Gastroesophageal sphincter (tissue), 4 donors: ENCODE measurements around the gene OGA. TPM values are rescaled to one million over a fixed set of nuclear protein-coding genes. Genes with fewer than 3 reads are reported as not detected.
A peak's percentile ranks its signal among the peaks of the same experiment; 100 is the strongest.

Source experiments
- ATAC-seq: fragments of 150-250 bp; one replicate; pipeline ENCODE4 v1.9.1; 2016; ENCODE audit warnings: mild to moderate bottlenecking, moderate library complexity
- H3K27ac ChIP-seq, 4 donors: fragments of 200-600 bp; sonication (generic) in 3 of 4; 1 replicate in 3 of 4; 2 replicates in 1 of 4; pipeline ENCODE4 v1.5.1; 2016 to 2019
- H3K27me3 ChIP-seq: fragments of 200-600 bp; sonication (generic); one replicate; pipeline ENCODE4 v1.5.1; 2019
- H3K36me3 ChIP-seq, 2 donors: fragments of 200-600 bp; sonication (generic); one replicate each; pipeline ENCODE4 v1.5.1; 2019; ENCODE audit warnings: control low read depth in 1 of 2
- H3K4me1 ChIP-seq, 3 donors: fragments of 200-600 bp; sonication (generic); 1 replicate in 2 of 3; 2 replicates in 1 of 3; pipeline ENCODE4 v1.5.1; 2016 to 2019; ENCODE audit warnings: control low read depth in 2 of 3
- H3K4me3 ChIP-seq, 2 donors: fragments of 200-600 bp; sonication (generic); one replicate each; pipeline ENCODE4 v1.5.1; 2019; ENCODE audit warnings: mild to moderate bottlenecking in 1 of 2, moderate library complexity in 1 of 2
- H3K9me3 ChIP-seq, 3 donors: fragments of 200-600 bp; sonication (generic); one replicate each; pipeline ENCODE4 v1.5.1; 2017 to 2019; ENCODE audit warnings: control low read depth in 2 of 3
- EP300 ChIP-seq: sonication (generic); formaldehyde crosslinking; IDR thresholded peaks from one replicate; pipeline ENCODE4 v1.6.1; 2017; ENCODE audit warnings: antibody characterized with exemption, mild to moderate bottlenecking
- POLR2A ChIP-seq, 2 donors: fragments of 450-650 bp; IDR thresholded peaks; one replicate each; pipeline ENCODE4 v1.6.1; 2017; ENCODE audit warnings: antibody characterized with exemption in 2 of 2, mild to moderate bottlenecking in 2 of 2, moderate library complexity in 1 of 2
- POLR2AphosphoS5 ChIP-seq: sonication (generic); formaldehyde crosslinking; IDR thresholded peaks from one replicate; pipeline ENCODE4 v1.6.1; 2017; ENCODE audit warnings: antibody characterized with exemption
- WGBS, 2 donors: methylation state at CpG; one replicate each; pipeline ENCODE4 v1.1.5; 2018; ENCODE audit warnings: low coverage in 1 of 2; 5-methylcytosine and 5-hydroxymethylcytosine counted together
- total RNA-seq, 4 donors: library from RNA; depleted of rRNA; stranded (reverse); fragments of >200 nt; gene quantifications; one replicate each; pipeline ENCODE4 v1.1.0, GENCODE V29; 2016
- TF ChIP-seq, protein P1 (sequence below), 4 experiments: fragments of 200-600 bp in 2 of 4; fragments of 450-650 bp in 2 of 4; sonication (generic) in 1 of 4; IDR thresholded peaks; one replicate each; pipeline ENCODE4 v1.5.1; 2017 to 2019; ENCODE audit warnings: antibody characterized with exemption in 4 of 4, mild to moderate bottlenecking in 2 of 4, moderate library complexity in 2 of 4

The OGA gene
- total RNA-seq, 4 donors from 2014 or later: 92.5 to 163 (median 115) TPM

- ATAC-seq: no peak
- TF ChIP-seq POLR2AphosphoS5: no peak
- TF ChIP-seq, protein P1, sequence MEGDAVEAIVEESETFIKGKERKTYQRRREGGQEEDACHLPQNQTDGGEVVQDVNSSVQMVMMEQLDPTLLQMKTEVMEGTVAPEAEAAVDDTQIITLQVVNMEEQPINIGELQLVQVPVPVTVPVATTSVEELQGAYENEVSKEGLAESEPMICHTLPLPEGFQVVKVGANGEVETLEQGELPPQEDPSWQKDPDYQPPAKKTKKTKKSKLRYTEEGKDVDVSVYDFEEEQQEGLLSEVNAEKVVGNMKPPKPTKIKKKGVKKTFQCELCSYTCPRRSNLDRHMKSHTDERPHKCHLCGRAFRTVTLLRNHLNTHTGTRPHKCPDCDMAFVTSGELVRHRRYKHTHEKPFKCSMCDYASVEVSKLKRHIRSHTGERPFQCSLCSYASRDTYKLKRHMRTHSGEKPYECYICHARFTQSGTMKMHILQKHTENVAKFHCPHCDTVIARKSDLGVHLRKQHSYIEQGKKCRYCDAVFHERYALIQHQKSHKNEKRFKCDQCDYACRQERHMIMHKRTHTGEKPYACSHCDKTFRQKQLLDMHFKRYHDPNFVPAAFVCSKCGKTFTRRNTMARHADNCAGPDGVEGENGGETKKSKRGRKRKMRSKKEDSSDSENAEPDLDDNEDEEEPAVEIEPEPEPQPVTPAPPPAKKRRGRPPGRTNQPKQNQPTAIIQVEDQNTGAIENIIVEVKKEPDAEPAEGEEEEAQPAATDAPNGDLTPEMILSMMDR (IDR thresholded peaks at IDR 0.05): no peak
- no peak for TF ChIP-seq EP300
- no peak for TF ChIP-seq POLR2A (IDR thresholded peaks at IDR 0.05)
- Histone ChIP-seq H3K4me3 (peak overlapping the region; percentile 45 to 60), H3K27ac (peak overlapping the region in 3 of 4 donors; percentile 59 to 76 (median 75)), H3K36me3 (peaks cover 0 to 10% of the 10 kb centered on the region in 2 donors), H3K9me3 (no peaks in the 10 kb centered on the region), H3K4me1 (peaks cover 0 to 28% (median 12%) of the 10 kb centered on the region in 3 donors), H3K27me3 (no peaks in the 10 kb centered on the region)
- WGBS, 2 donors: 19 to 34% methylated on average over 4 to 8 of the region's 31 CpGs
Observed at GRCh38 chr10:101829561-101830315, 11.5 kb upstream of the OGA start.

DNA sequence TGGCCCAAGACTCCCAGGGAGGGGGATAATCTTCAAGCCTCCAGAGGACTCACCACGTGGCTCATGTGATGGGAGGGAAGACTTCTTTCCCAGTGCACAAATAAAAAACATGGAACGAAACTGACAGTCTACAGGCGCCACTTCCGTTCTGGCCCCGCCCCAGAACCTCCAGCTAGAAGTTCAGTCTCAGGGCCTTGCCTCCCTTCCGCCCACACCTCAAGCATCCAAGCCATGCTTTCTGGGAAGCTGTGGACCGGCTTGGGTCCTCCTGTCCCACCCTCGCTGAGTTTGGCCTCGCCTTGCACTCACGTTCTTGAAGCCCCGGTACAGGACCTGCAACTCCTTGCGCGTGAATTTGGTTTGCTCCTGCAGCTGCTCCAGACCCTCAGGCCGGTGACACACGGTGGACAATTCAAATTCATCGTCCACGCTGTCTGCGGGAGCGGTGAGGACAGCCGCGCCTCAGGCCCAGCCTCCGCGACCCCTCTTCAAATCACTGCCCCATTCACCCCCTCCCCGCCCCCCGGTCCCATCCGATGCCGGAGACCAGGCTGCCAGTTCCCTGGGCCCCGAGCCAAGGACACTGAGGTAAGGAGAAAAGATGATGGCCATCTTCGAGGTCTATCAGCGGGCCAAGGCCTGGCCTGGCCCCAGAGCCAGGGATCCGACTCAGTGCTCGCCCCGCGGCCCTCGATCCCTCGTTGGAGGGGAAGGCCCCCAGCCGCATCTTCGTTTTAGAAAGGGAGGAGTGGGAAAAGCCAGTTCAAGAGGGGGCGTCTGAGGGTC is 10.7 kb upstream of the OGA start:
- H3K4me1 ChIP-seq: peaks cover 0 to 28% (median 12%) of the 10 kb centered on the region in 3 donors
- H3K27ac ChIP-seq: peak overlapping the region in 3 of 4 donors; percentile 59 to 75 (median 62)
- H3K9me3 ChIP-seq: no peaks in the 10 kb centered on the region
- H3K27me3 ChIP-seq: no peaks in the 10 kb centered on the region
- H3K4me3 ChIP-seq: peak overlapping the region in 1 of 2 donors; percentile 60
- H3K36me3 ChIP-seq: peaks cover 0 to 10% of the 10 kb centered on the region in 2 donors
- TF ChIP-seq, protein P1 (IDR thresholded peaks at IDR 0.05): no peak
- TF ChIP-seq EP300 (no peak), POLR2A (IDR thresholded peaks at IDR 0.05) (no peak)
- no peak for ATAC-seq
- WGBS, 2 donors: 65% methylated on average over 11 of the region's 39 CpGs; no CpG with 5 or more reads in 1 of the 2 donors

GRCh38 chr10:101827919-101828600 is 9.8 kb upstream of the OGA start:
- no peak for ATAC-seq
- H3K36me3 ChIP-seq: peaks cover 0 to 10% of the 10 kb centered on the region in 2 donors
- no peaks in the 10 kb centered on the region for H3K9me3 ChIP-seq
- H3K4me1 ChIP-seq: peaks cover 0 to 28% (median 12%) of the 10 kb centered on the region in 3 donors
- WGBS, 2 donors: 92 to 94% methylated on average over 2 of the region's 10 CpGs
- no peaks in the 10 kb centered on the region for H3K27me3 ChIP-seq
- TF ChIP-seq EP300 (no peak), POLR2AphosphoS5 (no peak), POLR2A (IDR thresholded peaks at IDR 0.05) (no peak)
- TF ChIP-seq, protein P1 (IDR thresholded peaks at IDR 0.05): no peak
- H3K4me3 ChIP-seq: no peak overlapping the region
- H3K27ac ChIP-seq: no peak overlapping the region

DNA sequence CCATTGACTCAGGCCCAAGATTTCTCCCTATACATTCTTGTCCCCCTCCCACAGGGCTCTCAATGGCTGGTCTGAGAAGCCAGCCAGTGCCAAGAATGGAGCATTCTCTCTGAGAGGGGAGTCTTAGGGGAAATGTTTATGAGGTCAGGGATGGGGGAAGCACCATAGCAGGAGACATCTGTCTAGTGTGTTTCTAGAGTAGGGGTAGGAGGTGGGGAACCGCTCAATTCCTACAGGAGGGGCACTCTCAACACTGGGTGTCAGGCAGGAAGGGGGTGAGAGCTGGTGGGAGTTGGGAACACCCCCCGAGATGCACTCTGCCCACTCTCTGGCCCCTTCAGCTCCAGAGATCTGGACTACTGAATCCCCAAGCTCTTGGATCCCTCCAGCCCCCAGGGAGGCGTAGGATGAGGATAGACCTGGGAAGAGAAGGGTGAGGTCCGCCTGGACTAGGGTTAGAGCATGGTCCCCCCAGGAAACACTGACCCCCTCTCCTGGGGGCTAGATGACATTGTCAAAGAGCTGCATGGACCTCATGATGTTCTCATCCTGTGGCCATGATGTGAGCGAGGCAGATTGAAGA is 8.7 kb upstream of the OGA start:
- no peak for TF ChIP-seq EP300
- Histone ChIP-seq H3K4me3 (no peak overlapping the region), H3K9me3 (no peaks in the 10 kb centered on the region), H3K4me1 (peaks cover 0 to 28% (median 12%) of the 10 kb centered on the region in 3 donors), H3K36me3 (peaks cover 0 to 10% of the 10 kb centered on the region in 2 donors), H3K27ac (no peak overlapping the region), H3K27me3 (no peaks in the 10 kb centered on the region)
- 96 to 100% methylated on average over 2 of the region's 5 CpGs for WGBS, 2 donors
- no peak for ATAC-seq

GRCh38 chr10:101824736-101825135 is 6.5 kb upstream of the OGA start:
- ATAC-seq: no peak
- Histone ChIP-seq H3K4me1 (peaks cover 0 to 15% (median under 1%) of the 10 kb centered on the region in 3 donors), H3K27me3 (no peaks in the 10 kb centered on the region), H3K36me3 (peaks cover 0 to 10% of the 10 kb centered on the region in 2 donors), H3K27ac (no peak overlapping the region), H3K4me3 (no peak overlapping the region), H3K9me3 (no peaks in the 10 kb centered on the region)
- 82 to 88% methylated on average over 2 of the region's 2 CpGs for WGBS, 2 donors
- TF ChIP-seq EP300 (no peak), POLR2A (IDR thresholded peaks at IDR 0.05) (no peak), POLR2AphosphoS5 (no peak)
- TF ChIP-seq, protein P1 (IDR thresholded peaks at IDR 0.05): no peak
